ENCODE data around the gene DCP1B.

GRCh38 chr12:1972856-1973317, 31.4 kb downstream of the DCP1B start:
- no peak for TF ChIP-seq CTCF (IDR thresholded peaks at IDR 0.05; ENCODE audit: extremely low read depth in 1 of 2, insufficient read depth in 1 of 2, low read depth in 1 of 2, low read length in 2 of 2)
- no peak for TF ChIP-seq POLR2A (IDR thresholded peaks at IDR 0.05; ENCODE audit: low read depth, low read length)
- TF ChIP-seq POLR2AphosphoS5 (IDR thresholded peaks at IDR 0.05; ENCODE audit: insufficient read depth, low read depth, low read length): no peak
- TF ChIP-seq EZH2 (IDR thresholded peaks at IDR 0.05; ENCODE audit: borderline replicate concordance, low read depth, low read length, severe bottlenecking): no peak

Measured in endothelial cell of umbilical vein (primary cell).